Prostate gland (tissue), 2 donors: ENCODE measurements around the gene SBF2. TPM values are rescaled to one million over a fixed set of nuclear protein-coding genes. Genes with fewer than 3 reads are reported as not detected.
"Not testable (repeated sequence)": the region's sequence is repeated elsewhere in the genome, so short reads cannot be mapped to it uniquely, and the experiment has no call there.

Experiments
- DNase-seq: peaks from one replicate; pipeline ENCODE4 v3.0.0-alpha.2; 2019; ENCODE audit warnings: low spot score
- H3K27ac ChIP-seq, 2 donors: fragments of 200-600 bp; sonication (generic); 2 replicates each; pipeline ENCODE4 v1.5.1; 2017 to 2019
- H3K27me3 ChIP-seq: fragments of 200-600 bp; sonication (generic); replicated peaks from 2 replicates; pipeline ENCODE4 v1.5.1; 2019; ENCODE audit not compliant: insufficient read depth
- H3K36me3 ChIP-seq, 2 donors: fragments of 200-600 bp; sonication (generic); 1 replicate in 1 of 2; 2 replicates in 1 of 2; pipeline versions ENCODE4 v1.5.1 to v1.8.1; 2017 to 2019
- H3K4me1 ChIP-seq: fragments of 200-600 bp; sonication (generic); replicated peaks from 2 replicates; pipeline ENCODE4 v1.5.1; 2019
- H3K4me3 ChIP-seq, 2 donors: fragments of 200-600 bp; sonication (generic); 2 replicates each; pipeline ENCODE4 v1.5.1; 2017 to 2019
- H3K9me3 ChIP-seq: fragments of 200-600 bp; sonication (generic); 2 replicates; pipeline ENCODE4 v1.5.1; 2017
- CTCF ChIP-seq, 4 experiments: fragments of 200-600 bp in 2 of 4; fragments of 450-650 bp in 2 of 4; sonication (generic) in 2 of 4; IDR thresholded peaks; 1 replicate in 3 of 4; 2 replicates in 1 of 4; pipeline ENCODE4 v1.5.1; 2016 to 2019; ENCODE audit warnings: antibody characterized with exemption in 4 of 4, mild to moderate bottlenecking in 2 of 4, moderate library complexity in 2 of 4
- POLR2A ChIP-seq: fragments of 450-650 bp; IDR thresholded peaks from one replicate; pipeline ENCODE4 v1.6.1; 2016; ENCODE audit warnings: antibody characterized with exemption, mild to moderate bottlenecking
- POLR2AphosphoS5 ChIP-seq: sonication (generic); formaldehyde crosslinking; IDR thresholded peaks from one replicate; pipeline ENCODE4 v1.6.1; 2017; ENCODE audit warnings: antibody characterized with exemption
- WGBS: methylation state at CpG from one replicate; pipeline ENCODE4 v1.1.5; 2018; 5-methylcytosine and 5-hydroxymethylcytosine counted together
- intact Hi-C: fragments of 100-400 bp; cut with DNase I; formaldehyde crosslinking; loops from one replicate; pipeline ENCODE4 v1.14.2; 2022
- total RNA-seq, 2 donors: library from RNA; depleted of rRNA; stranded (reverse); fragments of >200 nt; gene quantifications; one replicate each; pipeline ENCODE4 v1.1.0, GENCODE V29; 2016

Gene SBF2
- total RNA-seq, 2 donors from 2014 or later, result 35.9 to 56.7 TPM

GRCh38 chr11:9905960-9906791 is 387.8 kb downstream of the SBF2 start:
- Histone ChIP-seq H3K36me3 (no peaks in the 10 kb centered on the region), H3K9me3 (no peaks in the 10 kb centered on the region), H3K27me3 (no peaks in the 10 kb centered on the region), H3K27ac (peak overlapping the region in 1 of 2 donors; percentile 22), H3K4me3 (no peak overlapping the region), H3K4me1 (no peaks in the 10 kb centered on the region)
- intact Hi-C loops, result no loop called here
- TF ChIP-seq POLR2AphosphoS5, result peak; percentile 44
- TF ChIP-seq CTCF (IDR thresholded peaks at IDR 0.05), result no peak
- TF ChIP-seq POLR2A, result no peak
- WGBS, result 41% methylated on average over 3 of the region's 3 CpGs
- DNase-seq, result peak; percentile 20

- DNase-seq, result no peak
- no peaks in the 10 kb centered on the region for H3K9me3 ChIP-seq
- WGBS, result 54% methylated on average over 1 of the region's 1 CpG
- no peaks in the 10 kb centered on the region for H3K27me3 ChIP-seq
- H3K4me3 ChIP-seq, result no peak overlapping the region
- H3K36me3 ChIP-seq, result no peaks in the 10 kb centered on the region
- no peak for TF ChIP-seq POLR2A
- no peak for TF ChIP-seq CTCF (IDR thresholded peaks at IDR 0.05)
- TF ChIP-seq POLR2AphosphoS5, result no peak
- H3K27ac ChIP-seq, result no peak overlapping the region
- H3K4me1 ChIP-seq, result no peaks in the 10 kb centered on the region
- intact Hi-C loops, result no loop called here
Observed at GRCh38 chr11:9905501-9905951, 388.5 kb downstream of the SBF2 start.

GRCh38 chr11:9903579-9903978 is 390.4 kb downstream of the SBF2 start:
- no peaks in the 10 kb centered on the region for H3K9me3 ChIP-seq
- no peaks in the 10 kb centered on the region for H3K27me3 ChIP-seq
- DNase-seq, result no peak
- no peak overlapping the region for H3K4me3 ChIP-seq
- no peaks in the 10 kb centered on the region for H3K4me1 ChIP-seq
- 92% methylated on average over 6 of the region's 6 CpGs for WGBS
- no peak overlapping the region for H3K27ac ChIP-seq
- intact Hi-C loops, result no loop called here
- H3K36me3 ChIP-seq, result no peaks in the 10 kb centered on the region
- TF ChIP-seq POLR2A, result no peak
- no peak for TF ChIP-seq CTCF (IDR thresholded peaks at IDR 0.05)
- no peak for TF ChIP-seq POLR2AphosphoS5

GRCh38 chr11:9901943-9902342 is 392.1 kb downstream of the SBF2 start:
- H3K36me3 ChIP-seq, result no peaks in the 10 kb centered on the region
- TF ChIP-seq POLR2AphosphoS5 (no peak), CTCF (IDR thresholded peaks at IDR 0.05) (no peak)
- H3K4me1 ChIP-seq, result no peaks in the 10 kb centered on the region
- no peak for DNase-seq
- no peak overlapping the region for H3K4me3 ChIP-seq
- H3K27me3 ChIP-seq, result no peaks in the 10 kb centered on the region
- intact Hi-C loops, result no loop called here
- H3K9me3 ChIP-seq, result no peaks in the 10 kb centered on the region
- H3K27ac ChIP-seq, result no peak overlapping the region

GRCh38 chr11:9900253-9900652 is 393.8 kb downstream of the SBF2 start:
- 94% methylated on average over 8 of the region's 8 CpGs for WGBS
- H3K27me3 ChIP-seq, intact Hi-C loops, H3K4me3 ChIP-seq, H3K4me1 ChIP-seq, DNase-seq, H3K9me3 ChIP-seq, H3K27ac ChIP-seq, H3K36me3 ChIP-seq: not testable (repeated sequence)
